ENCODE measurements around the gene COX5B. TPM values are rescaled to one million over a fixed set of nuclear protein-coding genes. Genes with fewer than 3 reads are reported as not detected.

Gene COX5B
- polyA plus RNA-seq, 1 donor (not counting 4 experiments of a cell fraction or from before 2014, with no cell fraction given) = 311 TPM

- H4K20me1 ChIP-seq (ENCODE audit: control insufficient read depth, extremely low read depth, insufficient read depth, low read length) = no peaks in the 10 kb centered on the region
- no peaks in the 10 kb centered on the region for H3K27me3 ChIP-seq (ENCODE audit: control insufficient read depth, extremely low read depth, insufficient read depth, low read length)
- H3K4me1 ChIP-seq (ENCODE audit: control insufficient read depth, extremely low read depth, insufficient read depth, low read length) = no peaks in the 10 kb centered on the region
- no peaks in the 10 kb centered on the region for H3K36me3 ChIP-seq (ENCODE audit: control insufficient read depth in 2 of 2, extremely low read depth in 1 of 2, insufficient read depth in 2 of 2, low read length in 2 of 2)
- FAIRE-seq = no peak
- DNase-seq (ENCODE audit: low read depth, low spot score) = no peak
- H3K27ac ChIP-seq (ENCODE audit: control insufficient read depth, insufficient read depth, low read length) = no peak overlapping the region
- H3K4me3 ChIP-seq (ENCODE audit: control insufficient read depth in 2 of 3, extremely low read depth in 1 of 3, insufficient read depth in 2 of 3, low read depth in 1 of 3, low read length in 3 of 3) = no peak overlapping the region
- TF ChIP-seq EZH2 (IDR thresholded peaks at IDR 0.05; ENCODE audit: low read length) (no peak), CTCF (optimal IDR thresholded peaks at IDR 0.05 in 1 of 3, IDR thresholded peaks at IDR 0.05 in 1 of 3, conservative IDR thresholded peaks at IDR 0.05 in 1 of 3; ENCODE audit: extremely low read depth in 1 of 3, insufficient read depth in 2 of 3, low read length in 3 of 3) (no peak)
- H3K9me1 ChIP-seq (ENCODE audit: control insufficient read depth, extremely low read depth, insufficient read depth, low read length) = no peaks in the 10 kb centered on the region
- H3K9me3 ChIP-seq (ENCODE audit: control insufficient read depth, low read depth, low read length) = no peaks in the 10 kb centered on the region
- no peaks in the 10 kb centered on the region for H3K79me2 ChIP-seq (ENCODE audit: control insufficient read depth, insufficient read depth, low read length)
- dilution Hi-C loops (cut with MboI; ENCODE audit: extremely low pct_ligation_motif_present, low sequenced_read_pairs) = no loop called here
- H3K4me2 ChIP-seq (ENCODE audit: control insufficient read depth, extremely low read depth, insufficient read depth, low read depth, low read length) = no peak overlapping the region
- no peak overlapping the region for H3K9ac ChIP-seq (ENCODE audit: control insufficient read depth, extremely low read depth, insufficient read depth, low read length)
- no peak overlapping the region for H2AFZ ChIP-seq (ENCODE audit: control insufficient read depth, low read length)
Measured at GRCh38 chr2:97673182-97673914, 27.5 kb downstream of the COX5B start.

- Histone ChIP-seq H3K4me2 (ENCODE audit: control insufficient read depth, extremely low read depth, insufficient read depth, low read depth, low read length) (no peak overlapping the region), H3K27me3 (ENCODE audit: control insufficient read depth, extremely low read depth, insufficient read depth, low read length) (no peaks in the 10 kb centered on the region), H3K27ac (ENCODE audit: control insufficient read depth, insufficient read depth, low read length) (no peak overlapping the region), H3K9me3 (ENCODE audit: control insufficient read depth, low read depth, low read length) (no peaks in the 10 kb centered on the region), H3K36me3 (ENCODE audit: control insufficient read depth in 2 of 2, extremely low read depth in 1 of 2, insufficient read depth in 2 of 2, low read length in 2 of 2) (no peaks in the 10 kb centered on the region), H3K79me2 (ENCODE audit: control insufficient read depth, insufficient read depth, low read length) (no peaks in the 10 kb centered on the region), H2AFZ (ENCODE audit: control insufficient read depth, low read length) (no peak overlapping the region), H3K9ac (ENCODE audit: control insufficient read depth, extremely low read depth, insufficient read depth, low read length) (no peak overlapping the region), H4K20me1 (ENCODE audit: control insufficient read depth, extremely low read depth, insufficient read depth, low read length) (no peaks in the 10 kb centered on the region), H3K4me3 (ENCODE audit: control insufficient read depth in 2 of 3, extremely low read depth in 1 of 3, insufficient read depth in 2 of 3, low read depth in 1 of 3, low read length in 3 of 3) (no peak overlapping the region), H3K4me1 (ENCODE audit: control insufficient read depth, extremely low read depth, insufficient read depth, low read length) (no peaks in the 10 kb centered on the region), H3K9me1 (ENCODE audit: control insufficient read depth, extremely low read depth, insufficient read depth, low read length) (no peaks in the 10 kb centered on the region)
- DNase-seq (ENCODE audit: low read depth, low spot score) (no peak), FAIRE-seq (no peak)
- dilution Hi-C loops (cut with MboI; ENCODE audit: extremely low pct_ligation_motif_present, low sequenced_read_pairs) = no loop called here
- no peak for TF ChIP-seq EZH2 (IDR thresholded peaks at IDR 0.05; ENCODE audit: low read length)
- no peak for TF ChIP-seq CTCF (optimal IDR thresholded peaks at IDR 0.05 in 1 of 3, IDR thresholded peaks at IDR 0.05 in 1 of 3, conservative IDR thresholded peaks at IDR 0.05 in 1 of 3; ENCODE audit: extremely low read depth in 1 of 3, insufficient read depth in 2 of 3, low read length in 3 of 3)
Measured at GRCh38 chr2:97673915-97674283, 28.0 kb downstream of the COX5B start.
